Osteocyte (in vitro differentiated cells): ENCODE results near the gene CGA. TPM values are rescaled to one million over a fixed set of nuclear protein-coding genes. Genes with fewer than 3 reads are reported as not detected.

ENCODE experiments used
- DNase-seq: peaks from one replicate; pipeline ENCODE4 v3.0.0; 2021; ENCODE audit warnings: mixed read lengths; ENCODE audit not compliant: unreplicated experiment; ENCODE audit errors: extremely low spot score
- H3K27ac Mint-ChIP-seq: one replicate; pipeline ENCODE4 v1.8.0; 2021; ENCODE audit warnings: mild to moderate bottlenecking, mixed read lengths; ENCODE audit not compliant: unreplicated experiment
- H3K27me3 Mint-ChIP-seq: one replicate; pipeline ENCODE4 v1.8.0; 2021; ENCODE audit warnings: mixed read lengths; ENCODE audit not compliant: unreplicated experiment
- H3K36me3 Mint-ChIP-seq: one replicate; pipeline ENCODE4 v1.8.0; 2021; ENCODE audit warnings: mixed read lengths; ENCODE audit not compliant: unreplicated experiment
- H3K4me1 Mint-ChIP-seq: one replicate; pipeline ENCODE4 v1.8.0; 2021; ENCODE audit warnings: mixed read lengths; ENCODE audit not compliant: unreplicated experiment
- H3K4me3 Mint-ChIP-seq: one replicate; pipeline ENCODE4 v1.8.0; 2021; ENCODE audit warnings: mild to moderate bottlenecking, moderate library complexity, mixed read lengths; ENCODE audit not compliant: unreplicated experiment
- H3K9me3 Mint-ChIP-seq: one replicate; pipeline ENCODE4 v1.8.0; 2021; ENCODE audit warnings: mixed read lengths; ENCODE audit not compliant: unreplicated experiment
- total RNA-seq: library from RNA; stranded (reverse); gene quantifications from 2 replicates; pipeline ENCODE4 v1.2.1, GENCODE V29; 2021
- TF ChIP-seq, protein P1 (sequence below): fragments of 200-600 bp; sonication (generic); IDR thresholded peaks from 2 replicates; pipeline ENCODE4 v1.5.0; 2021; ENCODE audit warnings: antibody characterized with exemption, mild to moderate bottlenecking, moderate library complexity

CGA gene
- total RNA-seq, 1 donor from 2014 or later, result not detected

- H3K4me1 Mint-ChIP-seq, result peaks cover 23% of the 10 kb centered on the region
- peaks cover 4% of the 10 kb centered on the region for H3K27me3 Mint-ChIP-seq
- H3K36me3 Mint-ChIP-seq, result no peaks in the 10 kb centered on the region
- no peak overlapping the region for H3K27ac Mint-ChIP-seq
- H3K4me3 Mint-ChIP-seq, result no peak overlapping the region
- no peak for DNase-seq
- TF ChIP-seq, protein P1, sequence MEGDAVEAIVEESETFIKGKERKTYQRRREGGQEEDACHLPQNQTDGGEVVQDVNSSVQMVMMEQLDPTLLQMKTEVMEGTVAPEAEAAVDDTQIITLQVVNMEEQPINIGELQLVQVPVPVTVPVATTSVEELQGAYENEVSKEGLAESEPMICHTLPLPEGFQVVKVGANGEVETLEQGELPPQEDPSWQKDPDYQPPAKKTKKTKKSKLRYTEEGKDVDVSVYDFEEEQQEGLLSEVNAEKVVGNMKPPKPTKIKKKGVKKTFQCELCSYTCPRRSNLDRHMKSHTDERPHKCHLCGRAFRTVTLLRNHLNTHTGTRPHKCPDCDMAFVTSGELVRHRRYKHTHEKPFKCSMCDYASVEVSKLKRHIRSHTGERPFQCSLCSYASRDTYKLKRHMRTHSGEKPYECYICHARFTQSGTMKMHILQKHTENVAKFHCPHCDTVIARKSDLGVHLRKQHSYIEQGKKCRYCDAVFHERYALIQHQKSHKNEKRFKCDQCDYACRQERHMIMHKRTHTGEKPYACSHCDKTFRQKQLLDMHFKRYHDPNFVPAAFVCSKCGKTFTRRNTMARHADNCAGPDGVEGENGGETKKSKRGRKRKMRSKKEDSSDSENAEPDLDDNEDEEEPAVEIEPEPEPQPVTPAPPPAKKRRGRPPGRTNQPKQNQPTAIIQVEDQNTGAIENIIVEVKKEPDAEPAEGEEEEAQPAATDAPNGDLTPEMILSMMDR, result no peak
- H3K9me3 Mint-ChIP-seq, result no peaks in the 10 kb centered on the region
These were observed 1.7 kb downstream of the CGA start for GRCh38 chr6:87093199-87093598.

DNA sequence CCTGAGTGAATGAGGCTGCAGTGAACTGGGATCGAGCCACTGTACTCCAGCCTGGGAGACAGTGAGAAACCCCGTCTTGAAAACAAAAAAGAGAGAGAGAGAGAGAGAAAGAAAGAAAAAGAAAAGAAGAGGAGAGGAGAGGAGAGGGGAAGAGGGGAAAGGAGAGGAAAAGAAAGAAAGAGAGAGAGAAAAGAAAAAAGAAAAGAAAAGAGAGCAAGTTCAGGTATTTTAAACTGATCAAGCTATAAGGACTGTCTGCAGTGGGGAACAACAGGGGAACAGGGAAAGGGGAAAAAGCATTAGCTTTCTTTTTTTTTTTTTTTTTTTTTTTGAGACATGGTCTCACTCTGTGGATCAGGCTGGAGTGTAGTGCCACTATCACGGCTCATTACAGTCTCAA lies 2.5 kb downstream of the CGA start:
- no peak for DNase-seq
- Mint-ChIP-seq H3K4me3 (no peak overlapping the region), H3K4me1 (peaks cover 23% of the 10 kb centered on the region), H3K9me3 (no peaks in the 10 kb centered on the region), H3K36me3 (no peaks in the 10 kb centered on the region), H3K27ac (no peak overlapping the region), H3K27me3 (peaks cover 7% of the 10 kb centered on the region)
- TF ChIP-seq, protein P1, result no peak

- Mint-ChIP-seq H3K27me3 (peaks cover 19% of the 10 kb centered on the region), H3K9me3 (no peaks in the 10 kb centered on the region), H3K27ac (no peak overlapping the region)
These were observed 5.8 kb downstream of the CGA start for GRCh38 chr6:87089135-87089534.

DNA sequence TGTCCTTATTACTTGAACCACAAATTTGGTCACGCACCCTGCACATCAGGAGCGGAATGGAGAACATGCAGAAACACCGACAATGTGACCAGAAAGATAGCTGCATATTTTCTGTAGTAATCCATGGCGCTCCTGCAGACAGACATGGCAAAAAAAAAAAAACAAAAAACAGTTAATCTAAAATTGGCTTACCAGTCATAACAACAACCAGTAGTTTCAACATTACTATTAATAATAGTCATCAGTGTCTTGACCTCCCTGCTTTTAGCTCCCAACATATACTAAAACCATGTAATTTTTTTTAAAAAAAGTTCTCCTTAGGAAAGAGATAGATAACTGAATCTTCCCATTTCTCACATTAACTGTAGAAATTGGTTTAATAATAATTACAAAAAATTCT lies 6.8 kb downstream of the CGA start:
- H3K4me1 Mint-ChIP-seq, result peaks cover 5% of the 10 kb centered on the region
- TF ChIP-seq, protein P1, result no peak
- H3K4me3 Mint-ChIP-seq, result no peak overlapping the region
- H3K27me3 Mint-ChIP-seq, result peaks cover 22% of the 10 kb centered on the region
- no peak overlapping the region for H3K27ac Mint-ChIP-seq
- no peak for DNase-seq
- H3K36me3 Mint-ChIP-seq, result no peaks in the 10 kb centered on the region
- no peaks in the 10 kb centered on the region for H3K9me3 Mint-ChIP-seq

More at GRCh38 chr6:87089135-87089534, 5.8 kb downstream of the CGA start:
- no peak for DNase-seq
- H3K4me1 Mint-ChIP-seq, result peaks cover 15% of the 10 kb centered on the region
- no peak overlapping the region for H3K4me3 Mint-ChIP-seq
- TF ChIP-seq, protein P1, result no peak
- H3K36me3 Mint-ChIP-seq, result no peaks in the 10 kb centered on the region

DNA sequence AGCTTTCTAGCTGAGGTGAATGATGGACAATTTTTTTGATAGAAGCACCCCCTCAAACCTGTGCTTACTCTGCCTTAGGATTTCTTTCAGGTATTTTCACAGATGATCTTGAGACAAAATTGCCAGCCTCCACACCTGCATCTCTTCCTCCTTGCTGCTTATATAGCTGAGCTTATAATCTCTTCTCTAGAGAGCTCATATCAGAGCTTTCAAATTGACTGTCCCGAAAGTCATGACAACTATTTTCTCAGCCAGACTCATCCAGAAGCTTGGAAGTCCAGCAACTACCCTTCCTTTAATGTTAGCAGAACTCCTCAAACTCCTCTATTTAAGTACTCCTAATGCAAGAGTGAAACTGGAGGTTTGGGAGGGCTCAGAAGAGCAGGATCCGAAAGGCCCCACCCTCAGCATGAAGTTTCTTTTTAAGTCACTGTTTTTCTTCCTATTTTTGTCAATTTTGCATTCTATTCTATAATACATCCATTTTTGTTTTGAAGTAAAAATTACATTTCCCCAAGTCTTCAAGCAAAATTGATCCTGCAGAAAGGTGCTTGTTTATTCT lies 12.7 kb downstream of the CGA start:
- no peak for DNase-seq

More for the DNA sequence above, 12.7 kb downstream of the CGA start:
- Mint-ChIP-seq H3K4me1 (no peaks in the 10 kb centered on the region), H3K36me3 (no peaks in the 10 kb centered on the region), H3K4me3 (no peak overlapping the region), H3K27ac (no peak overlapping the region), H3K9me3 (no peaks in the 10 kb centered on the region), H3K27me3 (peaks cover 50% of the 10 kb centered on the region)
- TF ChIP-seq, protein P1, result no peak
